Left ventricle myocardium superior (tissue), 1 donor: ENCODE data around the gene NELL1. TPM values are rescaled to one million over a fixed set of nuclear protein-coding genes. Genes with fewer than 3 reads are reported as not detected.

Experiments used
- ATAC-seq: fragments of 200-7000 bp; cut with Tn5 transposase; one replicate; pipeline ENCODE4 v1.9.1; 2020; ENCODE audit warnings: mild to moderate bottlenecking, moderate library complexity
- DNase-seq: peaks from one replicate; pipeline ENCODE4 v3.0.0-alpha.2; 2020
- intact Hi-C: fragments of 100-400 bp; cut with micrococcal nuclease; formaldehyde crosslinking; loops from one replicate; pipeline ENCODE4 v1.11.0; 2022
- total RNA-seq: library from RNA; stranded (reverse); fragmentation: NEBNext Ultra II Directional; extraction: Animal tissue kit (Norgen Biotek cat#: 25700); gene quantifications from one replicate; pipeline ENCODE4 v1.2.1, GENCODE V29; 2021
- donor health status: DM: no; HTN: yes; CAD: no; lungs with severe emphysema.

The NELL1 gene
- total RNA-seq, 1 donor from 2014 or later, result not detected

DNA sequence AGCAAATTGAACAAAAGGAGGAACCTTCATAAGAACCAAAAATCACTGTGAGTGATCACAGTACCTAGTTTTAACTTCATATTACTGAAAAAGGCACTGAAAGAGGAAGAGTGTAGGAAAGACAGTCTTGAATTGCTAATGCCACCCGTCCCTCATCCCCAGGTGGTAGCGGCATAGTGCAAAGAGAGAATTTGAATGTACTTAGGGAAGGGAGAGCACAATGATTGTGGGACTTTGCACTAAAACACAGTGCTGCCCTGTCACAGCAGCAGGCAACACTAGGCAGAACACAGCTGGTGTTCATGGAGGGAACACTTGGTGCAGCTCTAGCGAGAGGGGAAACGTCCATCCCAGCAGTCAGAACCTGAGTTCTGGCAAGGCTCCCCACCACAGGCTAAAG lies 807.2 kb downstream of the NELL1 start:
- intact Hi-C loops, result no loop called here
- DNase-seq (no peak), ATAC-seq (no peak)

GRCh38 chr11:21480240-21480639 lies 810.9 kb downstream of the NELL1 start:
- intact Hi-C loops, result no loop called here
- DNase-seq, result no peak
- no peak for ATAC-seq

DNA sequence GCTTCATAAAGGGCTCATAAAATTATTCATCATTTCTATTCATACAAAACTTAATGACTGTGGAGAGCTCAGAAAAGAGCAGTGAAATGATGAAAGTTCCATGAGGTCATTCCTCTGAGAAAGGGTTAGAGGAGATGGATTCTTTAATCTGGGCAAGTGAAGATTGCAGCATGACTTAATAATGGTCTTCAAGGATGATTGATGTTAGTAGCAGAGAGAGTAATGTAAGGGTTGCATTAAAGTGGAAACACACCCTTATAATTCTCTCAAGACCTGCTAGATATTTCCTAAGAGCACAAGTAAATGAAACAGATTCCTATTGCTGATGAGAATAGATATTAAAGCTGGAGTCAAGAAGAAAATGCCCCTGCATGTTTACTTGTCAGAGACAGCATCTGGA lies 811.9 kb downstream of the NELL1 start:
- intact Hi-C loops, result no loop called here
- DNase-seq, result no peak
- no peak for ATAC-seq

DNA sequence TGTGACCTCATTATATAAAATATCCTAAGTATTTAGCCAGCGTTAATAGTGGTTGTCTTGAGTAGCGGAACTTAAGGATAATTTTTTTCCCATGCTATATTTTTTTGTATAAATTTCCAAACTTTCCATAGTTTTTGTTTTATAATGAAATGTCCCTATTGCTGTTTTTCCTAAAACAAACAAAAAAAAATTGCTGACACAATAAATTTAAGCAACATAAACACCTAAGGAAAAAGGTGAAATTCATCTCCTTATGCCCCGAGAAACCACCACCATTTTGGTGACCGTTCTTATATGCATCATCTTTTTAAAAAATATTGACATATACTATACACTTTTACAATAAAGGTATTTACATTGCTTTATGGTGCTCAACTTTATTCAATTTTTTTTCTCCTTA lies 814.7 kb downstream of the NELL1 start:
- no peak for ATAC-seq
- intact Hi-C loops, result no loop called here

DNA sequence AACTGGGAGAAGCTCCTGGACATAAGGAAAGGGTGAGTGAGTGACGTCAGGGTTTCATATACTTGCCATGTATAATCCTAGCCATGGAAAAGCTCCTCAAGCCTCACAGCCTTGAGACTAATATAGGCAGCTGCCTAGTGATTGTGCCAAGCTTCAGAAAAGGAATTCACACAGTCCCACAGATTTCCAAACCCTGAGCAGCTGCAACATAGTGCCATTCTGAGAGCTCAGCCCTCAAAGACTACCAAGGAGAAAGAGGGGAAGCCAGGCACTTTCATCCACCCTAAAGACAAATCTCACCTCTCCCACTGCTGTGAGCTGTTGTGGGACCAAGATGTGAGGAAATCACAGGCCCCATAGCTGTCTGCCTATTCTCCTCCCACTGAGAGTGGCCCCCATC lies 815.6 kb downstream of the NELL1 start:
- DNase-seq, result no peak
- ATAC-seq, result no peak
- intact Hi-C loops, result no loop called here

More for the DNA sequence above, 814.7 kb downstream of the NELL1 start:
- no peak for DNase-seq

DNA sequence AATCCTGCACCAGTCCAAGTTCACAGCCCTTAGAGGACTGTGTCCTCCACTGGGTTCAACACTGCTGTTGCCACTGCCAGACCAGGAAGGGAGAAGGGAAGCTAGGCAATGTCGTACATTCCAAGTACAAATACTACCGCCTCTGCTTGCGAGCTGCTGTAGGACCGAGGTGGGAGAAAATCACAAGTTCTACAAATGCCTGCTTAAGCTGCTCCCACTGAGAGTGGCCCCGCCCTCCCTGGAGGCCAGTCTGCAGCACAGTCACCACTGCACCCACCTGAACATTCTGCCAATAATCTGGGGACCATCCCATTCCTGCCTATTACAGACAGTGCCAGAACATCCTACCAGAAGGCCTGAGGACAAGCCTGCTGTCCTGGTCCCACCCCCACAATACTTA lies 816.0 kb downstream of the NELL1 start:
- ATAC-seq (no peak), DNase-seq (no peak)
- intact Hi-C loops, result no loop called here

DNA sequence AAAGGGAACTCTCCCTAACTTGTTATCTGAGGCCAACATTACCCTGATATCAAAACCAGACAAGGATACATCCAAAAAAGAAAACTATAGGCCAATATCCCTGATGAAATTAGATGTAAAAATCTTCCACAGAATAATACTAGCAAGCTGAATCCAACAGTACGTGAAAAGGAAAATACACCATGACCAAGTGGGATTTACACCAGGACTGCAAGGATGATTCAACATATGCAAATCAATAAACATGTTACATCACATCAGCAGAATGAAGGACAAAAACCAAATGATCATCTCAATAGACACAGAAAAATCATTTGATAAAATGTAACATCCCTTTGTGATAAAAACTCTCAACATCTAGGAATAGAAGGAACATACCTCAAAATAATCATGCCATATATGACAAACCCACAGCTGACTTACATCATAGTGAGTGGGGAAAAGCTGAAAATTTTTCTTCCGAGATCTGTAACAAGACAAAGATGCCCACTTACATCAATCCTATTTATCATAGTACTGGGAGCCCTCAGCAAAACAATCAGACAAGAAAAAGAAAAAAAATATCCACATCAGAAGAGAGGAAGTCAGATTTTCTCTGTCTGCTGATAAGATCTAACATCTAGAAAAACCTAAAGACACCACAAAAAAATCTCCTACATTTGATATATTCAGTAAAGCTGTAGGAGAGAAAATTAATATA lies 820.2 kb downstream of the NELL1 start:
- intact Hi-C loops, result no loop called here
- no peak for DNase-seq
- ATAC-seq, result no peak

DNA sequence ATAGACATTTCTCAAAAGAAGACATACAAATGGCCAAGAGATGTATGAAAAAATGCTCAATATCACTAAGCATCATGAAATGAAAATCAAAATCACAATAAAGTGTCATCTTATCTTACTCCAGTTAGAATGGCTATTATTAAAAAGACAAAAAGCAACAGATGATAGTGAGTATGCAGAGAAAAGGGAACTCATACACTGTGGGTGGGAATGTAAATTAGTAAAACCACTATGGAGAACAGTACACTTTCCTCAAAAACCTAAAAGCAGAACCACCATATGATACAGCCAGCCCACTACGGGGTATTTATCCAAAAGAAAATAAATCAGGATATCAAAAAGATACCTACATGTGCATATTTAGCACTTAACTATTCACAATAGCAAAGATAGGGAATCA lies 823.5 kb downstream of the NELL1 start:
- no peak for ATAC-seq
- intact Hi-C loops, result no loop called here
- DNase-seq, result no peak

DNA sequence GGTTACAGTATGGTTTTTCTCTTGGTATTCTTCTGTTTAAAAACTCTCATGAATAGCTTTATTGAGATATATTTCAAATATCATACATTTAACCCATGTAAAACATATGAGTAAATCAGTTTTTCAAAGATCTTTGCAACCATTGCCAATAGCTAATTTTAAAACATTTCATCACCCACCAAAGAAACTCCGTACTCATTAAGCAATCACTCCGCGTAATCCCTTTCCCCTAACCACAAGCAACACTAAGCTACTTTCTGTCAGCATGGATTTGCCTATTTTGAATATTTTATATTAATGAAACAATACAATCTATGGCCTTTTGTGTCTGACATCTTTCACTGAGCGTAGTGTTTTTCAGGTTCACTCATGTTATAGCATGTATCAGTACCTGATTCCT lies 825.6 kb downstream of the NELL1 start:
- intact Hi-C loops, result no loop called here

GRCh38 chr11:21495879-21496278 lies 826.5 kb downstream of the NELL1 start:
- DNase-seq (no peak), ATAC-seq (no peak)
- intact Hi-C loops, result no loop called here

More for the DNA sequence above, 825.6 kb downstream of the NELL1 start:
- ATAC-seq (no peak), DNase-seq (no peak)

DNA sequence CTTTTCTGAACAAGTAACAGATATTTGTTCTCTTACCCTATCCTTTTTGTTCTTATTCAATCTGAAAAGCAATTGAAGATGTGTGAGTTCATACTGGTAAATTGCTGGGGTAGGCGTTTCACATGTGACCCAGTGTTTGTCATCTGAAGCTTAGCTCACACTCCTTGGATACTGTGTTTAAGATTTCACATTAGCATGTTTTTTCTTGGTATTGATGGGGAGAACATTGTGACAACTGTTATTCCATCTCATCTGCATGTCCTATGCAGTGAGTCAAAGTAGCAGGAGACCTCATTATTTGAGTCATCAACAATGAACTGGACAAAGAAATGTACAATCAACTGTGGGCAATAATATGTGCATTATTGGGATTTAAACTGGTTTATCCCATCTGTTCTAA lies 831.9 kb downstream of the NELL1 start:
- intact Hi-C loops, result no loop called here
- ATAC-seq (no peak), DNase-seq (no peak)

DNA sequence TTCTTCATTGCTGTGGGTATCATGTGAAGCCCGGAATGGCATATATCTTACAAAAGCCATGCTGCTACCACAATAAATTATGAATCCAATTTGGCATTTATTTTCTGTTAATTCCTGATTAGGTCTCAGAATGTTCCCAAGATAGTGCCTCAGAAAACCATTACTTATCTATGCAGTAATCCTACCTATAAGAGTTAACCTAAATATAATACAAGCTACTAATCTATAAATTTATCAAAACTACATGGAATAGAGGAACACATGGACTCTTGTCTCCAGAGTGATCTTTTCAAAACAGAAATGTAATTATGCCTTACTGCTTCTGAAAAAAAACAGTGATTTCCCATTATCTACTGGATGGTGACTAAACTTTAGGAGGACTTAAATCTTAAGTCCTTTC lies 835.7 kb downstream of the NELL1 start:
- no peak for ATAC-seq
- no peak for DNase-seq
- intact Hi-C loops, result no loop called here

DNA sequence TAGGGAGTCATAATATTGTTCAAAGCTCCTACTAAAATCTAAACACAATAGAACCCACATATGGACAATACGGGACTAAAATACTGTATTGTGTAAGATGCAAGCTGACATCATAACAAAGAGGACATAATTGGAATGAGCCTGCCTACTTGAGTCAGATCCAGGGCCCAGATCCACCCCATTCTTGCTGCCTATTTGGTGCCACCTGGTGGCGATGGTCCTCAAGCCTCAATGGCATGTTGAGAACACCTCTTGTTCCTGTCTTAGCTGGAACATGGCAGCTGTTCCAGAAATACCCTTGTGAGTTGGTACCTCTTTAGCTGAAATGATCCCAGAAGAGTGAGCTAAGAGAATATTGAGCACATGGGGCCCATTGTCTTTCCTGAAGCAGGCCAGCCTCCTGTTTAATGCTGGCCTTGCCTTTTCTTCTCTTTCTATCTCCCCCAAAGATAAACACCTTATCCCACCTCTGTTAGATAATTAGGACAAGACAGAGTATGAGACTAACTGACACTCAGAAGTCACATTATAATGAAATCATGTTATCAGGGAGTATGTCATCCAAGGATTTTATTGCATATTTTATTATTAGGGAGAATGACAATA lies 842.6 kb downstream of the NELL1 start:
- ATAC-seq (no peak), DNase-seq (peak; percentile 34)
- intact Hi-C loops, result no loop called here

DNA sequence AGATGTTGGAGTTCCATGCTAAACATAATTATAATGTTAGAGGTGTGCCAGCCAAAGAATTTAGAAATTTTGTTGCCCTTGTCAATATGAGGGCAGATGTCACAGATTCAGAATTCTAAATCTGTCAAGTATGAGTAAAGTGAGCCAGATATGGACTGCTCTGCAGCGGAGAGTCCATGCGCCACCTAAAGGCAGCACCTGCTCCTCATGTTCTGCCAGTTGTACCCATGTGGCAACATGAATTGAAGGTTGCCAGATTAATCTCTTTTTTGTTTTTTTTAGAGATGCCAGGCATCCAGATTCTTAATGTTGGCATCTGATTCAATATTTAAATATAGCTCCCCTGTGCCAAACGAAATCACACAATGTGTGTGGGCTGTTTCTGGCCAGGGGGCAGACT lies 844.9 kb downstream of the NELL1 start:
- no peak for DNase-seq
- ATAC-seq, result no peak
- intact Hi-C loops, result no loop called here

DNA sequence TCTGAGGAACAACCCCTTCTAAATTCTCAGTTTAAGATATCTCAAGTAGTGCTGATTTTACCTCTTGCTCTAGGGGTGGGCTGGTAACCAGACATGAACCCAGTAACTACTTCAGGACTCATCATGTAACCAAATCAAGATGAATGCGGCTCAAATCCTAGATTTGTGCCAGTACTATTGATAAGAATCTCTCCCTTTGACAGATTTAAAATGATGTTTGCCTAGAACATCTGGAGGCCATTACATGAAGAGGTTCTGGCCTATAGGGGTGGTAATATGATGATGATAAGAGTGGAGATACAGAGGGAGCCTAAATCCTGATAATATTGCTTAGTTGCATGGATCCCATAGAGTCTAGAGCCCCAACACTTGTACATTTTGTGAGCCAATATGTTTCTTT lies 850.9 kb downstream of the NELL1 start:
- no peak for DNase-seq
- no peak for ATAC-seq
- intact Hi-C loops, result no loop called here

DNA sequence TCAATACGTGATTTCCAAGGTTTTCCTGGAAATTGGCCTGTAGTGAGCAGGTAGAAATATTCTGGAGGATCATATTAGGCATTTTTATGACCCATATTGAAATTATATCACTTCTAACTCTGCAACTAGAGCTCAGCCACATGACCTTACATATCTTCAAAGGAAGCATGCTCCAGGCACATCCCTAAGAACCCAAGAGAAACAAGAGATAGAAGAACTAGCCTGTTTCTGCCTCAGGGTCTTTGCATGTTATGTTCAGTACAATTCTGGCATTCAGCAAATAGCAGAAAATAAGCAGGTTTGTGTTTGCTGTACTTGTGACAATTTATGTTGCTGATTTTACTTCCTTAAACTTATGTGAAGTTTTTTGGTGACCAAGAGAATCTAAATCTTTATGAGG lies 859.8 kb downstream of the NELL1 start:
- intact Hi-C loops, result no loop called here
- no peak for ATAC-seq
- DNase-seq, result no peak

DNA sequence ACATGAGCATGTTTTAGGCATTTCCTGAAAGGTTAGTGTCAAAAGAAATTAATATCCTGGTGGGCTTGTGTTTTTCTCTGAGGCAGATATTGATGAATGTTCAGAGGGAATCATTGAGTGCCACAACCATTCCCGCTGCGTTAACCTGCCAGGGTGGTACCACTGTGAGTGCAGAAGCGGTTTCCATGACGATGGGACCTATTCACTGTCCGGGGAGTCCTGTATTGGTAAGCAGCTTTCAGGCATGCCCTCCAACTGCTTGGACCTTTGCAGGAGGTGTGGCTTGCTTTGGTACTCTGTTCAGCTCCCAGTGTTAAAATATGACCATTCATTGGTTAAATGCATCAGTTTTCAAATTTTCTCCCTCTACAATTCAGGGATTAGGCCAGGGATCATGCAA lies 864.9 kb downstream of the NELL1 start:
- DNase-seq, result no peak
- intact Hi-C loops, result no loop called here
- ATAC-seq, result no peak

DNA sequence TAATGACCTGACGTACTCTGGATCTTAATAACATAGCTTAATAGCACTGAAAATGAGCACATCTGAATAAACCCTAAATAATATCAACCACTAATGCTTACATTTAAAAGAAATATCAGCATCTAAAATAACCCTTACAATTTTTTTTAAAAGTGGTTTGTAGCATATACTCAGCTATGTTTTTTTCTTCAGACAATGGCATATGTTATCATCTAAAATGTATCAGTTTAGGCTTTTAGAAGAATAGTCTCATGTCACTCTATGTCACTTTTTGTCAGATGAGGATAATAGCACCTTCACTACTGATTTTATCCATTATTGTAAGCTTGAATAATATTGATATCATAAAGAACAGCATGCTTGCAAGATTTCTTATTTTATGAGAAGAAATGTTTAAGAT lies 868.6 kb downstream of the NELL1 start:
- intact Hi-C loops, result no loop called here
- ATAC-seq (no peak), DNase-seq (no peak)

- DNase-seq, result no peak
- no peak for ATAC-seq
- intact Hi-C loops, result no loop called here
Observed at GRCh38 chr11:21541187-21541751, 871.9 kb downstream of the NELL1 start.

- no peak for DNase-seq
- no peak for ATAC-seq
- intact Hi-C loops, result no loop called here
Observed at GRCh38 chr11:21543901-21544300, 874.5 kb downstream of the NELL1 start.

GRCh38 chr11:21545699-21546098 lies 876.3 kb downstream of the NELL1 start:
- intact Hi-C loops, result no loop called here
- ATAC-seq (no peak), DNase-seq (no peak)
